ENCODE measurements around the gene SLC22A23. TPM values are rescaled to one million over a fixed set of nuclear protein-coding genes. Genes with fewer than 3 reads are reported as not detected.

Gene SLC22A23
- total and polyA plus RNA-seq, 2 of the 4 experiments (the other 2 are of a cell fraction) = 0.72 to 1.6 TPM

- H2AK5ac ChIP-seq (ENCODE audit: low read depth, low read length) = no peak overlapping the region
- DNase-seq = no peak
- H2BK120ac ChIP-seq (ENCODE audit: low read depth, low read length) = no peak overlapping the region
- peaks cover 11% of the 10 kb centered on the region for H4K20me1 ChIP-seq (ENCODE audit: insufficient read depth, low read length)
- no peak overlapping the region for H3K4me3 ChIP-seq (ENCODE audit: insufficient read depth, low read depth, low read length)
- H3K27ac ChIP-seq (ENCODE audit: insufficient read depth, low read length) = no peak overlapping the region
- no peak overlapping the region for H3K56ac ChIP-seq (ENCODE audit: extremely low read depth, insufficient read depth, low read length)
- WGBS, 2 experiments (ENCODE audit: extremely low coverage in 2 of 2, insufficient read length in 1 of 2) = 100% methylated on average over 8 of the region's 24 CpGs; no CpG with 5 or more reads in 1 of the 2 experiments
- no peak overlapping the region for H4K5ac ChIP-seq (ENCODE audit: low read depth, low read length)
- TF ChIP-seq CEBPB (IDR thresholded peaks at IDR 0.05; ENCODE audit: low read depth, low read length) = no peak
- no peak for TF ChIP-seq SMC3 (IDR thresholded peaks at IDR 0.05; ENCODE audit: low read depth, low read length)
- TF ChIP-seq MAZ (IDR thresholded peaks at IDR 0.05; ENCODE audit: borderline replicate concordance, low read depth, low read length) = no peak
- TF ChIP-seq POLR2A (IDR thresholded peaks at IDR 0.05; ENCODE audit: low read depth, low read length) = no peak
- TF ChIP-seq FOS (IDR thresholded peaks at IDR 0.05; ENCODE audit: low read depth, low read length) = no peak
- TF ChIP-seq CTCF (conservative IDR thresholded peaks at IDR 0.05; ENCODE audit: low read depth, low read length) = no peak
- TF ChIP-seq CHD1 (IDR thresholded peaks at IDR 0.05; ENCODE audit: low read depth, low read length) = no peak
- TF ChIP-seq MAFK (IDR thresholded peaks at IDR 0.05; ENCODE audit: low read depth, low read length) = no peak
- no peak for TF ChIP-seq RCOR1 (IDR thresholded peaks at IDR 0.05; ENCODE audit: insufficient replicate concordance, low read length)
- no peak for TF ChIP-seq RFX5 (IDR thresholded peaks at IDR 0.05; ENCODE audit: low read depth, low read length)
- no peak for TF ChIP-seq USF2 (IDR thresholded peaks at IDR 0.05; ENCODE audit: low read depth, low read length)
- TF ChIP-seq RAD21 (IDR thresholded peaks at IDR 0.05; ENCODE audit: low read length) = no peak
- TF ChIP-seq MXI1 (IDR thresholded peaks at IDR 0.05; ENCODE audit: borderline replicate concordance, low read depth, low read length) = no peak
- no peak for TF ChIP-seq BHLHE40 (IDR thresholded peaks at IDR 0.05; ENCODE audit: low read depth, low read length)
- TF ChIP-seq ELK1 (IDR thresholded peaks at IDR 0.05; ENCODE audit: borderline replicate concordance, low read depth, low read length) = no peak
- no peak for TF ChIP-seq NFE2L2 (IDR thresholded peaks at IDR 0.05; ENCODE audit: low read depth, low read length)
- H3K9me3 ChIP-seq (ENCODE audit: control insufficient read depth, insufficient read depth, low read length) = no peaks in the 10 kb centered on the region
- no TSS peak for BruUV-seq (replicated peaks)
- no peak overlapping the region for H2AK9ac ChIP-seq (replicated peaks; ENCODE audit: low read depth, low read length, poor library complexity)
- POLR2A ChIA-PET (ENCODE audit: unreplicated experiment) = no interaction called here
- peaks cover 7% of the 10 kb centered on the region; the same call in 1 of the 2 replicates for H3K9me1 ChIP-seq (ENCODE audit: insufficient read depth, low read length)
- H3K4me2 ChIP-seq (ENCODE audit: low read depth, low read length) = no peak overlapping the region
- intact Hi-C loops (cut with micrococcal nuclease) = no loop called here
- no peak overlapping the region for H3K23ac ChIP-seq (ENCODE audit: low read depth, low read length)
- no peaks in the 10 kb centered on the region for H3K36me3 ChIP-seq (ENCODE audit: control insufficient read depth, insufficient read depth, low read length)
- H2BK20ac ChIP-seq (ENCODE audit: low read depth, low read length) = no peak overlapping the region
- H3K14ac ChIP-seq (replicated peaks; ENCODE audit: low read depth, low read length) = no peak overlapping the region
- H3K27me3 ChIP-seq (ENCODE audit: control insufficient read depth, insufficient read depth, low read length) = peaks cover 2% of the 10 kb centered on the region; the same call in 1 of the 2 replicates
- H3K18ac ChIP-seq (ENCODE audit: low read depth, low read length) = no peak overlapping the region
- ATAC-seq (ENCODE audit: low read depth) = no peak
- no peak overlapping the region for H4K8ac ChIP-seq (ENCODE audit: low read depth in 2 of 2, low read length in 2 of 2)
- no peak overlapping the region for H3K4ac ChIP-seq (ENCODE audit: low read depth, low read length)
- no peaks in the 10 kb centered on the region for H3K79me1 ChIP-seq (ENCODE audit: low read depth in 1 of 2, low read length in 2 of 2)
- no peak overlapping the region for H2BK15ac ChIP-seq (ENCODE audit: low read depth, low read length)
- dilution Hi-C loops (cut with HindIII; ENCODE audit: low sequenced_read_pairs, unreplicated experiment) = no loop called here
- no peak overlapping the region for H2AFZ ChIP-seq (replicated peaks; ENCODE audit: low read length, poor library complexity)
- no peak overlapping the region for H3K9ac ChIP-seq (ENCODE audit: low read depth, low read length)
- no peak overlapping the region for H4K91ac ChIP-seq (ENCODE audit: insufficient read depth, low read depth, low read length)
- peaks cover 11% of the 10 kb centered on the region for H3K4me1 ChIP-seq (ENCODE audit: control insufficient read depth, insufficient read depth, low read length)
- H2BK5ac ChIP-seq (ENCODE audit: low read depth, low read length, poor library complexity, severe bottlenecking) = no peak overlapping the region
- in situ Hi-C loops (cut with MboI; ENCODE audit: low sequenced_read_pairs) = no loop called here
- CTCF ChIA-PET = interaction anchor here (1.6 kb wide), 1 partner anchor 27 kb away, joined by 3 read pairs; no protein-coding TSS in a partner anchor
These were observed 170.1 kb downstream of the SLC22A23 start for GRCh38 chr6:3286641-3287171.
